22Rv1 (cell line): ENCODE data around the gene POLN.

Source experiments
- H3K27ac ChIP-seq: fragments of 450-650 bp; 2 replicates; pipeline ENCODE4 v1.5.1; 2017
- ZFX ChIP-seq: fragments of 450-650 bp; IDR thresholded peaks from 2 replicates; pipeline ENCODE4 v1.6.1; 2017; ENCODE audit warnings: antibody characterized with exemption, borderline replicate concordance
- TF ChIP-seq, protein P1 (sequence below): fragments of 450-650 bp; IDR thresholded peaks from 2 replicates; pipeline ENCODE4 v1.5.1; 2017; ENCODE audit warnings: mild to moderate bottlenecking

POLN gene

DNA sequence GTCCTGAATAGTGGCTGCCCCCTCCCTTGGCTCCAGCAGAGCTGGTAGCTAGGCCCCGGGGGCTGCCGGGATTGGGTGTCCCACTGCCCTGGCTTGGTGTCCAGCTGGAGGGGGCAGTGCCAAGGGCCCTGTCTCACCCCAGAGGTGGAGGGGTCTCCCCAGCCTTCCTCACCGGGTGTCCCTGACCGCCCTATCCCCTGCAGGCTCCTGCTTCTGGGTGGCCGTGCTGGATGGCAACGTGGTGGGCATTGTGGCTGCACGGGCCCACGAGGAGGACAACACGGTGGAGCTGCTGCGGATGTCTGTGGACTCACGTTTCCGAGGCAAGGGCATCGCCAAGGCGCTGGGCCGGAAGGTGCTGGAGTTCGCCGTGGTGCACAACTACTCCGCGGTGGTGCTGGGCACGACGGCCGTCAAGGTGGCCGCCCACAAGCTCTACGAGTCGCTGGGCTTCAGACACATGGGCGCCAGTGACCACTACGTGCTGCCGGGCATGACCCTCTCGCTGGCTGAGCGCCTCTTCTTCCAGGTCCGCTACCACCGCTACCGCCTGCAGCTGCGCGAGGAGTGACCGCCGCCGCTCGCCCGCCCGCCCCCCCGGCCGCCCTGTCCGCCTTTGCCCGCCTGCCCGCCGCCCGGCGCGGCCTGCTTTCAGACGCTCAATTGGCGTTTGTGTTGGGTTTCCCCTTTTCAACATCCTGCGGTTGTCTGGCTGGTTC lies 178.2 kb downstream of the POLN start:
- TF ChIP-seq, protein P1, sequence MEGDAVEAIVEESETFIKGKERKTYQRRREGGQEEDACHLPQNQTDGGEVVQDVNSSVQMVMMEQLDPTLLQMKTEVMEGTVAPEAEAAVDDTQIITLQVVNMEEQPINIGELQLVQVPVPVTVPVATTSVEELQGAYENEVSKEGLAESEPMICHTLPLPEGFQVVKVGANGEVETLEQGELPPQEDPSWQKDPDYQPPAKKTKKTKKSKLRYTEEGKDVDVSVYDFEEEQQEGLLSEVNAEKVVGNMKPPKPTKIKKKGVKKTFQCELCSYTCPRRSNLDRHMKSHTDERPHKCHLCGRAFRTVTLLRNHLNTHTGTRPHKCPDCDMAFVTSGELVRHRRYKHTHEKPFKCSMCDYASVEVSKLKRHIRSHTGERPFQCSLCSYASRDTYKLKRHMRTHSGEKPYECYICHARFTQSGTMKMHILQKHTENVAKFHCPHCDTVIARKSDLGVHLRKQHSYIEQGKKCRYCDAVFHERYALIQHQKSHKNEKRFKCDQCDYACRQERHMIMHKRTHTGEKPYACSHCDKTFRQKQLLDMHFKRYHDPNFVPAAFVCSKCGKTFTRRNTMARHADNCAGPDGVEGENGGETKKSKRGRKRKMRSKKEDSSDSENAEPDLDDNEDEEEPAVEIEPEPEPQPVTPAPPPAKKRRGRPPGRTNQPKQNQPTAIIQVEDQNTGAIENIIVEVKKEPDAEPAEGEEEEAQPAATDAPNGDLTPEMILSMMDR: no peak
- no peak for TF ChIP-seq ZFX
- peak overlapping the region; percentile 50 for H3K27ac ChIP-seq

GRCh38 chr4:2062808-2063524 lies 179.0 kb downstream of the POLN start:
- TF ChIP-seq ZFX: no peak
- TF ChIP-seq, protein P1: no peak
- H3K27ac ChIP-seq: no peak overlapping the region

GRCh38 chr4:2062168-2062807 lies 179.6 kb downstream of the POLN start:
- TF ChIP-seq ZFX: no peak
- TF ChIP-seq, protein P1: no peak
- no peak overlapping the region for H3K27ac ChIP-seq

DNA sequence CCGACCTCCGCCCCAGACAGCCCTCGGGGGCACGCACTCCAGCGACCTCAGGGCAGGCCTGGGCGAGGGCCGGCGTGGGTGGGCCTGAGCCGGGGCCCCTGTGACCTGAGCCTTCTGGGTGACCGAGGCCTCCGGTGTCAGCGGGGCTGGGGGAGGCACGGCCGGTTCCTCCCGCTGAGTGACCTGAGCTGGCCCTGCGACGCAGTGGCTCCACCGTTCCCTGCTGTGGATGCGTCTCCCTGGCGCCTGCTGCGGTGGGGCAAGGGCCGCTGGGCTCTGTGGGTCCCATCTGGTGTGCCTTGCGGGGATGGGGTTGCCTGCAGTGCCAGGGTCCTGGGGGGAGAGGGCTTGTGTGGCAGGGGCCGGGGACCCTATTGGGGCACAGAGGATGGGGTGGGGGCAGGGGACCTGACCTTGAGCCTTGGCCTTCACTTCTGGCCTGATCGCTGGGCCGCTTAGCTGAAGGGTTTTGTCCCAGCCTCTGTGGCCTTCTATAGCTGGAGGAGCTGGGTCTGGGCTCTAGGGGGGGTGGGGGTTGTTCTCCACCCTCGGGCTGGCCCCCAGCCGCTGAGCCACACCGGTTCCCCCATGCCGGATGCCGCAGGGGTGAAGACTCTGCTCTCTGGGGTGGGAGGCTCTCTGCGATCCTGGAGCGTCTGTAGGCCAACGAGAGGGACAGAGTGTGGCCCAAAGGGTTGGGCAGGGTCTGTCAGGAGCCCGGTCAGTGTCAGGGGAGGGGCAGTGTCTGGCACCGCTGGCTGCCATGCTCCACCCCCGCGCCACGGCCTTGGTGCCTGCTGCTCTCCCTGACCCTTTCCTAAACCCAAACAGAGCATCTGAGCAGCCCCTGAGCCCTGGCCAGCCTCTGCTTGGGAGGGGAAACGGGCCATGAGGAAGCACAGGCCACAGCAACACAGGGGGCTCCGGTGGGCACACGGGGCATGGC lies 180.5 kb downstream of the POLN start:
- TF ChIP-seq ZFX: no peak
- TF ChIP-seq, protein P1: no peak
- no peak overlapping the region for H3K27ac ChIP-seq

DNA sequence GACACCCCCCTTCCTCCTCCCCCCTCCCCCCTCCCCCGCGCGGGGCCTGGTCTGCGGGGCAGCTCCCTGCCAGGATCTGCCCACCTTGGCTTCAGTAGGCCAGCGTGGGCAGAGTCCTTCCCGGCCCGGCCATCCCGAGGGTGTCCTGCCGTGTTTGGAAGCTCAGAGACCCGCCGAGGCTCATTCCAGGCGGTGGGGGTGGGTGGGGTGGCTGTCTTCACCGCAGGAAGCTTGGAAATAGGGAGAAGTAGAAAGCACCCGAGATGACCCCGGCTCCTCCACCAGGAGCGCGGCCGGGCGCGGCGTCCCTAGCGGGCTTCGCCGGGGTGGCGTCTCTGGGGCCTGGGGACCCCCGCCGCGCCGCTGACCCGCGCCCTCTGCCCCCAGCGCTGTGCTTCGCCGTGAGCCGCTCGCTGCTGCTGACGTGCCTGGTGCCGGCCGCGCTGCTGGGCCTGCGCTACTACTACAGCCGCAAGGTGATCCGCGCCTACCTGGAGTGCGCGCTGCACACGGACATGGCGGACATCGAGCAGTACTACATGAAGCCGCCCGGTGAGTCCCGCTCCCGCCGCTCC lies 181.2 kb downstream of the POLN start:
- no peak for TF ChIP-seq ZFX
- TF ChIP-seq, protein P1: no peak
- H3K27ac ChIP-seq: no peak overlapping the region

- no peak overlapping the region for H3K27ac ChIP-seq
Observed at GRCh38 chr4:2059726-2060602, 182.0 kb downstream of the POLN start.

More at GRCh38 chr4:2059726-2060602, 182.0 kb downstream of the POLN start:
- TF ChIP-seq ZFX: no peak
- TF ChIP-seq, protein P1: no peak
